GM10847 (cell line): ENCODE results near the gene SYNC.

Experiments used
- POLR2A ChIP-seq: IDR thresholded peaks from 2 replicates; pipeline ENCODE4 v1.6.1; 2011; ENCODE audit not compliant: insufficient read length; ENCODE audit errors: extremely low read depth

SYNC gene

DNA sequence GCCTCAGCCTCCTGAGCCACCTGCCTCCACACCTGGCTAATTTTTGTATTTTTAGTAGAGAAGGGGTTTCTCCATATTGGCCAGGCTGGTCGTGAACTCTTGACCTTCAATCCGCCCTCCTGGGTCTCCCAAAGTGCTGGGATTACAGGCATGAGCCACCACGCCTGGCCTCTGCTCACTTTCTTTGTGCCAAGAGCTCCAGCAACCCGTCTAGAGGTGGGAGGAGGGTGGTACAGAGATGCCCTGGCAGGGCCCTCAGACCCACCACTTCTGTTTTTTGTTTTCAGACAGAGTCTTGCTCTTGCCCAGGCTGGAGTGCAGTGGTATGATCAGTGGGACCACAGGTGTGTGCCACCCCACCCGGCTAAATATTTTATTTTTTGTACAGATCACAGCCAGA lies 6.9 kb upstream of the SYNC start:
- TF ChIP-seq POLR2A: no peak

DNA sequence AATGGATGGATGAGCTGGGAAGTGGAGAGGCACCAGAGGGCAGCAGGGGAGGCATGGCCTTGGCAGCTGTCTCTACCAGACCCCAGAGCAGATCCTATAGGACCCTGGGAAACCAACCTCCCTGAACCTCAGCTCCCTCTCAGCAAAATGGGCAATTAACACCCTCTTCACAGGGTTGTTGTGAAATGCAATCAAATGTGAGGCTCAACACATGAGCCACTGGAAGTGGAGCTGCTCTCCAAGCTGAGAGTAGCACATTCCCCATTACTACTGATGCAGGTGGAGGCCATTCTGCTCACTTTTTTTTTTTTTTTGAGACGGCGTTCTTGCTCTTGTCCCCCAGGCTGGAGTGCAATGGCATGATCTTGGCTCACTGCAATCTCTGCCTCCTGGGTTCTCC lies 6.5 kb upstream of the SYNC start:
- TF ChIP-seq POLR2A: no peak

- no peak for TF ChIP-seq POLR2A
Measured at GRCh38 chr1:32706491-32706890, 3.9 kb upstream of the SYNC start.

DNA sequence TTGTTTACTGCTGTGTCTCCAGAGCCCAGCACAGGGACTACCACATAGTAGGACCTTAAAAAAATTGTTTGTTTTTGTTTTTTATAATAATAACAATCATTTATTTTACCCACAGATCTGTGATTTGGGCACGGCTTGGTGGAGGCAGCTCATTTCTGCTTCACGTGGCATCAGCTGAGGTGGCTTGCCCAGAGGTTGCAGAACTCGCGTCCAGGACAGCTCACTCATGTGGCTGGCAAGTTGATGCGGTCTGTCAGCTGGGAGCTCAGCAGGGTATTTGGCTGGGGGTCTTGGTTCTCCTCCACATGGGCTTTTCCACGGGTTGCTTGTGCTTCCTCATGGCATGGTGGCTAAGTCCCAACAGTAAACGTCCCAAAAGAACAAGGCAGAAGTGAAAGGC lies 2.9 kb upstream of the SYNC start:
- no peak for TF ChIP-seq POLR2A

GRCh38 chr1:32703479-32704291 lies 1.1 kb upstream of the SYNC start:
- no peak for TF ChIP-seq POLR2A

DNA sequence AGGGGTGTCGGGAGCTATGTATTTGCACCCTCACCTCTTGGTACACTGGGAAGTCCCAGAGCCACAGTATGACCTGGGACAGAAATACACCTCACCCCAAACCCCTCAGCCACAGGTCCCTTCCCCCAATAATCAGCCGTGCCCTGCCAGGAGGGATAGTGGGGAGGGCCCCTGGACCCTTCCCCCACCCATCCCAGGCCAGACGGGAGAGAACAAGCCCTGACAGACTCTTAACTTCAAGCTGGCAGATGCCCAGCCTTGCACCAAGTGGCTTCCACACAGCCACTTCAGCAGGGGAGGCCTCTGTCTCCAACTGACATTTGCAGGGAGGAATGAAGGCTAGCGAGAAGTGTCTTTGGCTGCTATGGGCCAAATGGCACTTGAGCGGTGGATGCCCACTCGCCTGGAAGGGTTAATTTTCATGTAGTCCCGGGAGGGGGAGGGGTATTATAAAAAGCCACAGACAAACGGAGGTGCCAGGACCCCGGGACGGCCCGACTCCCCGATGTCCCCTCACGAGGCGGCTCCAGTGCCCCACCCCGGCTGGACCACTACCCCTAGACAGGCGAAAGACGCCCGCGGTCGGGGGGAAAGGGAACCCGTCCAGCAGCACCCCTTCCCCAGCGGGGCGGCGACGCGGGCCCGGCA lies 495 bp downstream of the SYNC start:
- no peak for TF ChIP-seq POLR2A

DNA sequence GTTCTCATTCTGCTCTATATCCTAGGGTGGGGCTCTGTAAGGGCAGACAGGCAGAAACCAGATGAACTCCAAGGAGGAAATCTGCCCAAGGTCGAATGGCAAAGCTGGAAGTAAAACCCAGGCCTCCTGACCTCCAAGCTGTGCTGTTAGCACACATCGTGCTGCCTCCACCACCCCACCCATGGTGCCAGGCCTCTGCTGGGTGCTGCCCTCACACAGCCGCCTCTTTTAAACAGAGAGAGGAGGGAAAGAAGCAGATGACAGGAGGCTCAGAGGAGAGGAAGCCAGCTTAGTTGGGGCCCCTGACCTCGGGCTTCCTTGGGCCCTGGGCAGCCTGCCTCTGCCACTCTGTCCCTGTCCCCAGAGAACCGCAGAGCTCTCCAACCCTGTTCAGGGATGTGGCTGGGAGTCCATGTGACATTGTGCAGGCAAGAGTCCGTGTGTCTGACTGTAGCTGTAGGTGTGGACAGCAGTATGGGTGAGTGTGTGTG lies 1.1 kb downstream of the SYNC start:
- no peak for TF ChIP-seq POLR2A

DNA sequence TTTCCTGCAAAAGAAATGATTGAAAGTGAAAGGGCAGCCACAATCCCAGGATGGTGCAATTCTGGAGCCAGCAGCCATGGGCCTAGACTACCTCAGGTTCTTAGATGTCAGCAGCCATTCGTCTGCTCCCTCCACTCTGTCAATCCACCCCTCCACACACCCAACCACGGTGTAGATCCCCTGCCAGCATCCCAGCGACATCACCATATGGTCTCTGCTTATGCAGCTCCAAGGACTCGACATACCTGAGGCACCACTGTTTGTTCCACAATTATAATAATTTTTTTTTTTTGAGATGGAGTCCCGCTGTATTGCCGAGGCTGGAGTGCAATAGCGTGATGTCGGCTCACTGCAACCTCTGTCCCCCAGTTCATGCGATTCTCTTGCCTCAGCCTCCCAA lies 6.5 kb downstream of the SYNC start:
- no peak for TF ChIP-seq POLR2A

GRCh38 chr1:32695098-32695904 lies 7.3 kb downstream of the SYNC start:
- TF ChIP-seq POLR2A: no peak

- no peak for TF ChIP-seq POLR2A
Measured at GRCh38 chr1:32693455-32694174, 9.0 kb downstream of the SYNC start.

DNA sequence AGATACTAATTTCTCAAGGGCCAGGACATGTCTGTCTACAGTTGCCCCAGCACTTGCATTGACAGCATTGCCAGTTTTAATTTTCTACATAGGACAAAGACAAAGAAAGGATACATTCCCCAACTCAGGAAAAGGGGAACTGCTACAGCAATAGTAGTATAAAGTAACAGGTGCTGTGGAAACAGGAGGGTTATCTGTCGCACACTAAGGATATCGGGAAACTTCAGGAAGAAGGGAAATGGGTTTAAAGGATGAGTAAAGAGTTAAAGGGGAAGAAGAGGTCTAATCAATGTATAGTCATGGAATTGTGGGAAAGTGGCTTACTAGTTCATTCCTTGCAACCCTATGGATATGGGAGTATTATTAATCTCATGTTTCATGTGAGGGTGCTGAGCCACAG lies 16.2 kb downstream of the SYNC start:
- TF ChIP-seq POLR2A: no peak

DNA sequence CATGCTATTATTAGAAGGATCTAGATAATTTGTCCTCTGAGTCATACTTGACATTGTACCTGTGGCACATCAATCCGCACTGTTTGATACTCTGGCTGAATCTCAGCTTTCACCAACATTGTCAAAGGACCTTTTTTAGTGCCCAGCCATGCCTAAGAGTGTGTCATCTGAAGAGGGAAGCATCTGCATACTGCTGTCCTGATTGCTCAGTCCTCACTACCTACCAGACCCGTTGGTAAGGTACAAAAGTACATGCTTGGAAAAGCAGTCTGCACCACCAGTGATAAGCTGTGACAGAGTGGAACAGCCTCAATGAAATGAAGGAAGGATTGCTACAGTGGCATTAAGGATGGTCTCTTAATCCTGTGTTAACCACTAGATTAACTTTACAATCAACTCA lies 17.1 kb downstream of the SYNC start:
- TF ChIP-seq POLR2A: no peak

DNA sequence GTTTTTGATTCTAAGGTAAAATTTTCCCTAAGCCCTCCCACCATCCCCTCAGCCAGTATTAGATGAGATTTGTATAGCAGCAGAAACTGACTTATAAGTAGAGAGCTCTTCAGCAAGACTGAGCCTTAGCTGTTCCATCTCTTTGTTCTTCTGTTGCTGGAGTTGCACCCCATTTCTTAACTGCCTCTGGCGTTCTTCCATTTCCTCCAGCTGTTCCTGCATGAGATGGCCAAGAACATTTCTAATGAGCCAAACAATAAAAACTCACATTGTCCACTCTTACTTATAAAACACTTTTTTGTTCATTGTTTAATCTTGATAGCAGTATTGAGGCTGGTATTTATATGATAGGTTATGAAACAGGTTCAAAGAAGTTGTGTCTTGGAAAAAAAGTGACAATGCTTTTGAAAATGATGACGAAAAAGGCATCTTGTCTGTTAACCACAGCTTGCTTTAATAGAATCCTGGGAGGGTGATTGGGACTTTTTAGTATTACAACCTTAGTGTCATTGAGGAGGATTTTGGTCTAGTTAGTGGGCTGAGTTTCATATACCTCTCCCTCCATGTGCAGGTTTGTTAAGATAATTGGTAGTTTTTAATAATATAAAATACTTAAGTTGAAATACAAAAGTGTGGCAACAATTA lies 18.3 kb downstream of the SYNC start:
- no peak for TF ChIP-seq POLR2A

DNA sequence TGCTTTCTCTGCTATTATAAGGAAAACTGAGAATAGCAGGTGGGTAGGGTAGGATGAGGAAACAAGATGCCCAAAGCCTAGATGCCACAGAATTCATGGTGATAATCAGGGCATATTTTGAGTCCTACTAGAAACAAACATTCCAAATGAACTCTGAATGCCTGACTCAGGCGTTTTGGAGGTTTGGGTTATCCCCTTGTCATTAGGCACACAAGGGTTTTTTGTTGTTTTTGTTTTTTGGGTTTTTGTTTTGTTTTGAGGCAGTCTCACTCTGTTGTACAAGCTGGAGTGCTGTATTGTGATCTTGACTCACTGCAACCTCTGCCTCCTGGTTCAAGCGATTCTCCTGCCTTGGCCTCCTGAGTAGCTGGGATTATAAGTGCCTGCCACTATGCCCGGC lies 19.2 kb downstream of the SYNC start:
- TF ChIP-seq POLR2A: no peak

GRCh38 chr1:32681999-32682398 lies 20.6 kb downstream of the SYNC start:
- no peak for TF ChIP-seq POLR2A

- no peak for TF ChIP-seq POLR2A
Measured at GRCh38 chr1:32681509-32681908, 21.1 kb downstream of the SYNC start.
